Prostate gland (tissue), 2 donors: Measurements from ENCODE around the gene KIAA0753.

Source experiments
- POLR2A ChIP-seq: fragments of 450-650 bp; IDR thresholded peaks from one replicate; pipeline ENCODE4 v1.6.1; 2016; ENCODE audit warnings: antibody characterized with exemption, mild to moderate bottlenecking
- POLR2AphosphoS5 ChIP-seq: sonication (generic); formaldehyde crosslinking; IDR thresholded peaks from one replicate; pipeline ENCODE4 v1.6.1; 2017; ENCODE audit warnings: antibody characterized with exemption
- TF ChIP-seq, protein P1 (sequence below), 4 experiments: fragments of 200-600 bp in 2 of 4; fragments of 450-650 bp in 2 of 4; sonication (generic) in 2 of 4; IDR thresholded peaks; 1 replicate in 3 of 4; 2 replicates in 1 of 4; pipeline ENCODE4 v1.5.1; 2016 to 2019; ENCODE audit warnings: antibody characterized with exemption in 4 of 4, mild to moderate bottlenecking in 2 of 4, moderate library complexity in 2 of 4

GRCh38 chr17:6660805-6661463 lies 20.4 kb upstream of the KIAA0753 start:
- TF ChIP-seq, protein P1, sequence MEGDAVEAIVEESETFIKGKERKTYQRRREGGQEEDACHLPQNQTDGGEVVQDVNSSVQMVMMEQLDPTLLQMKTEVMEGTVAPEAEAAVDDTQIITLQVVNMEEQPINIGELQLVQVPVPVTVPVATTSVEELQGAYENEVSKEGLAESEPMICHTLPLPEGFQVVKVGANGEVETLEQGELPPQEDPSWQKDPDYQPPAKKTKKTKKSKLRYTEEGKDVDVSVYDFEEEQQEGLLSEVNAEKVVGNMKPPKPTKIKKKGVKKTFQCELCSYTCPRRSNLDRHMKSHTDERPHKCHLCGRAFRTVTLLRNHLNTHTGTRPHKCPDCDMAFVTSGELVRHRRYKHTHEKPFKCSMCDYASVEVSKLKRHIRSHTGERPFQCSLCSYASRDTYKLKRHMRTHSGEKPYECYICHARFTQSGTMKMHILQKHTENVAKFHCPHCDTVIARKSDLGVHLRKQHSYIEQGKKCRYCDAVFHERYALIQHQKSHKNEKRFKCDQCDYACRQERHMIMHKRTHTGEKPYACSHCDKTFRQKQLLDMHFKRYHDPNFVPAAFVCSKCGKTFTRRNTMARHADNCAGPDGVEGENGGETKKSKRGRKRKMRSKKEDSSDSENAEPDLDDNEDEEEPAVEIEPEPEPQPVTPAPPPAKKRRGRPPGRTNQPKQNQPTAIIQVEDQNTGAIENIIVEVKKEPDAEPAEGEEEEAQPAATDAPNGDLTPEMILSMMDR (IDR thresholded peaks at IDR 0.05): no peak
- TF ChIP-seq POLR2A: no peak
- TF ChIP-seq POLR2AphosphoS5: no peak
